Colonic mucosa (tissue), 4 donors: Measurements from ENCODE around the gene PLPPR1. TPM values are rescaled to one million over a fixed set of nuclear protein-coding genes. Genes with fewer than 3 reads are reported as not detected.

ENCODE experiments used
- DNase-seq: peaks from one replicate; pipeline ENCODE4 v3.0.0-alpha.2; 2020
- H3K27ac ChIP-seq: fragments of 200-600 bp; one replicate; pipeline ENCODE4 v1.8.0; 2021
- H3K27me3 ChIP-seq: fragments of 200-600 bp; one replicate; pipeline ENCODE4 v1.8.0; 2021
- H3K36me3 ChIP-seq: fragments of 200-600 bp; one replicate; pipeline ENCODE4 v1.8.0; 2021
- H3K4me1 ChIP-seq: fragments of 200-600 bp; one replicate; pipeline ENCODE4 v1.8.0; 2021; ENCODE audit warnings: mild to moderate bottlenecking
- H3K4me3 ChIP-seq: fragments of 200-600 bp; one replicate; pipeline ENCODE4 v1.8.0; 2021
- H3K9ac ChIP-seq, 2 donors: one replicate each; pipeline ENCODE4 v1.7.0; 2013; ENCODE audit warnings: control low read depth in 2 of 2, low read depth in 2 of 2, low read length in 2 of 2
- H3K9me3 ChIP-seq: fragments of 200-600 bp; one replicate; pipeline ENCODE4 v1.8.0; 2021
- intact Hi-C: fragments of 100-400 bp; cut with DNase I; formaldehyde crosslinking; loops from one replicate; pipeline ENCODE4 v1.14.1; 2022
- total RNA-seq, 2 donors: library from RNA; stranded (reverse); fragmentation: NEBNext Ultra II Directional in 1 of 2; extraction: Animal tissue kit (Norgen Biotek cat#: 25700) in 1 of 2; gene quantifications; one replicate each; pipeline ENCODE4 v1.2.1, GENCODE V29; 2021
- TF ChIP-seq, protein P1 (sequence below): fragments of 200-600 bp; IDR thresholded peaks from one replicate; pipeline ENCODE4 v1.8.0; 2022; ENCODE audit warnings: antibody characterized with exemption, mild to moderate bottlenecking
- donor health status: healthy.
- donor health status: DM: no; HTN: no; CAD: no.
- donor health status: DM: no; HTN: no; CAD: no.

The PLPPR1 gene
- total RNA-seq, 2 donors from 2014 or later, result 0.25 to 0.69 TPM

DNA sequence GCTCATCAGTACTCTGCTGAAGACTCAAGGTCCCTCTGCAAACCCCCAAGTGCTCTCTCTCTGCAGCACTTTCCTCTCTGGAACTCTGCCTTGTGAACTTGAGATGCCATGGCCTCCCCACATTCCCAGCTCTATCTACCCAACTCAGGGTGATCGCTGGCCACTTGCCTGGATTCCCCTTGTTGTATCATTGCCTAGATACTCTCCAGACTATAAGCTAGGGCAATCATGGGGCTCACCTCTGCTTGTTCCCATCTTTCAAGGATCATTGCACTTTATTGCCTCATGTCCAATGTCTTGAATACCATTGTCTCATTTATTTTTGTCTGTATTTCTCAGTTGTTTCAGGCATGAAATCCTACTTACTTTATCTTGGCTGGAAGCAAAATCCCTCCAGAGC is 144.1 kb downstream of the PLPPR1 start:
- DNase-seq, result no peak
- H3K27me3 ChIP-seq, result no peaks in the 10 kb centered on the region
- TF ChIP-seq, protein P1, sequence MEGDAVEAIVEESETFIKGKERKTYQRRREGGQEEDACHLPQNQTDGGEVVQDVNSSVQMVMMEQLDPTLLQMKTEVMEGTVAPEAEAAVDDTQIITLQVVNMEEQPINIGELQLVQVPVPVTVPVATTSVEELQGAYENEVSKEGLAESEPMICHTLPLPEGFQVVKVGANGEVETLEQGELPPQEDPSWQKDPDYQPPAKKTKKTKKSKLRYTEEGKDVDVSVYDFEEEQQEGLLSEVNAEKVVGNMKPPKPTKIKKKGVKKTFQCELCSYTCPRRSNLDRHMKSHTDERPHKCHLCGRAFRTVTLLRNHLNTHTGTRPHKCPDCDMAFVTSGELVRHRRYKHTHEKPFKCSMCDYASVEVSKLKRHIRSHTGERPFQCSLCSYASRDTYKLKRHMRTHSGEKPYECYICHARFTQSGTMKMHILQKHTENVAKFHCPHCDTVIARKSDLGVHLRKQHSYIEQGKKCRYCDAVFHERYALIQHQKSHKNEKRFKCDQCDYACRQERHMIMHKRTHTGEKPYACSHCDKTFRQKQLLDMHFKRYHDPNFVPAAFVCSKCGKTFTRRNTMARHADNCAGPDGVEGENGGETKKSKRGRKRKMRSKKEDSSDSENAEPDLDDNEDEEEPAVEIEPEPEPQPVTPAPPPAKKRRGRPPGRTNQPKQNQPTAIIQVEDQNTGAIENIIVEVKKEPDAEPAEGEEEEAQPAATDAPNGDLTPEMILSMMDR, result no peak
- no peak overlapping the region for H3K9ac ChIP-seq
- no peak overlapping the region for H3K4me3 ChIP-seq
- no peaks in the 10 kb centered on the region for H3K36me3 ChIP-seq
- H3K27ac ChIP-seq, result no peak overlapping the region
- H3K4me1 ChIP-seq, result no peaks in the 10 kb centered on the region
- intact Hi-C loops, result no loop called here
- no peaks in the 10 kb centered on the region for H3K9me3 ChIP-seq

DNA sequence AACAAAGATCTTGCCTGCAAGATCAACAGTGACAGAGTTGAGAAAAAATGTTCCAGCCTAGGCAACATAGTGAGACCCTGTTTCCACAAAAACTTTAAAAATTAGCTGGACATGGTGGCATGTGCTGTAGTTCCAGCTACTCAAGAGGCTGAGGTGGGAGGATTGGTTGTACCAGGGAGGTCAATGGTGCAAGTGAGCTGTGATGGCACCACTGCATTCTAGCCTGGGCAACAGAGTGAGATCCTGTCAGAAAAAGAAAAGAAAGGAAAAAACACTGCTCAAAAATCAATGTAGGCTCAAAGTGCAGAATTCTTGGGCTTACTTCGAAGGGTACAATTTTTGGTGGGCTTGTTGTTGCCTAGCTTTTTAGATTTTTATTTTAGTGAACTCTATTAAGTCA is 145.4 kb downstream of the PLPPR1 start:
- no peaks in the 10 kb centered on the region for H3K27me3 ChIP-seq
- TF ChIP-seq, protein P1, result no peak
- no peaks in the 10 kb centered on the region for H3K9me3 ChIP-seq
- H3K27ac ChIP-seq, result no peak overlapping the region
- intact Hi-C loops, result no loop called here
- H3K4me3 ChIP-seq, result no peak overlapping the region
- H3K36me3 ChIP-seq, result no peaks in the 10 kb centered on the region
- H3K9ac ChIP-seq, result no peak overlapping the region
- H3K4me1 ChIP-seq, result no peaks in the 10 kb centered on the region
- no peak for DNase-seq

DNA sequence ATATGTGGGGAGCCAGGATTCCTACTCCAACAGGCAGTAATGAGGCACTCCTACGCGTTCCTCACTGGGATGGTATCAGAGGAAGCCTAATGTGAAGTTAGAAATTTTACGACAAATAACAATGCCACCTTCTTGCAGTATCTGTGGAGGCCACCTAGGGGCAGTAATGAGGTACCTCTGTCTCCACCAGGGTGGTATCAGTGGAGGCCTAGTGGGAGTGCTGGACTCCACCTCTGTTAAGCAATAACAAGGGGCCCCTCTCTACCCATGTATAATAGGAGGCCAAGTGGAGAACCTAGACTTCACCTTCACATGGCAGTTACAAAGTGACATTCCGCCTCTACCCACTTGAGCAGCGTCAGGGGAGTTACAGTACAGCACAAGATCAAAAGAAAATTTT is 147.9 kb downstream of the PLPPR1 start:
- Histone ChIP-seq H3K4me3 (no peak overlapping the region), H3K27me3 (no peaks in the 10 kb centered on the region), H3K9ac (no peak overlapping the region), H3K27ac (no peak overlapping the region), H3K36me3 (no peaks in the 10 kb centered on the region), H3K9me3 (no peaks in the 10 kb centered on the region), H3K4me1 (no peaks in the 10 kb centered on the region)
- DNase-seq, result no peak
- intact Hi-C loops, result no loop called here
- TF ChIP-seq, protein P1, result no peak

DNA sequence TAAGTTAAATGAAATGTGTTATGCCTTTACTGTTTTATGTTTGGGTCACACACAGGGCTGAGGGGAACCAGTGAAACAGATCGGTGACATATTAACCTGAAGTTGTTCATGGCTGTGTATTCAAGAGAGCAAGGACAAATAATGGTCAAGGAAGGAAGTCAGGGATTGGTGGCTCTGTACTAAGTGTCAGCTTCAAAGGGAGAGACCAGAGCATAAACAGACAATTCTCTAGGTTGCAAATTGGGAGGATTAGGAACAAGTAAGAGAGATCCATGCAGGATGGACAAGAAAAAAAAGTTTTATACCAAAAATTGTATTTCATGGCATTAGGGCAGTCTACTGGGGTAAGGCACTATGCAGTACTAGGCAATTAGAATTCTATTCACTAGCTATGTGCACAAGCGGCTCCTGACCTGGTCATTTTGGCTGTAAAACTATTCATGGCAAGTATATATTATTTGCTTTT is 156.3 kb downstream of the PLPPR1 start:
- H3K4me1 ChIP-seq, result no peaks in the 10 kb centered on the region
- no peaks in the 10 kb centered on the region for H3K9me3 ChIP-seq
- H3K36me3 ChIP-seq, result no peaks in the 10 kb centered on the region
- no peak overlapping the region for H3K27ac ChIP-seq
- no peak for DNase-seq
- no peak overlapping the region for H3K9ac ChIP-seq
- no peaks in the 10 kb centered on the region for H3K27me3 ChIP-seq
- TF ChIP-seq, protein P1, result no peak
- H3K4me3 ChIP-seq, result no peak overlapping the region
- intact Hi-C loops, result no loop called here

DNA sequence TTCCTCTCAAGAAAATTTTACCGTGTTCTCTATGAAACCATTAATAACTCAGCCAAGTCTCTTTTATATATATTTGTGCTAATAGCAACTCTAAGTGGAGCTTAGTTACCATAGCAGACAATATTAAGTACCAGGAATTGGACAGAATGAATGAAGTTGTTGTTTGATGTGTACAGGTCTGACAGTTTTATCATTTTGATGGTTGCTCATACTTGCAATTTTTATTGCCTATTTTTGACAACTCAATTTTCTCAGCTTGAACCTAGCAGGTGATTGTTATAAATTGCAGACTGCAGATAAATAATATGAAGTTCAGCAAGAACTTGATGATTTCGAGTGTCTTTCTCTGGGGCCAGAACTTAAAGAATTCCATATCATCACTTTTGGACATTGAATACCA is 163.2 kb downstream of the PLPPR1 start:
- intact Hi-C loops, result no loop called here
- Histone ChIP-seq H3K27me3 (no peaks in the 10 kb centered on the region), H3K27ac (no peak overlapping the region), H3K9ac (no peak overlapping the region), H3K9me3 (no peaks in the 10 kb centered on the region), H3K4me1 (no peaks in the 10 kb centered on the region), H3K36me3 (no peaks in the 10 kb centered on the region), H3K4me3 (no peak overlapping the region)
- TF ChIP-seq, protein P1, result no peak
- DNase-seq, result no peak

DNA sequence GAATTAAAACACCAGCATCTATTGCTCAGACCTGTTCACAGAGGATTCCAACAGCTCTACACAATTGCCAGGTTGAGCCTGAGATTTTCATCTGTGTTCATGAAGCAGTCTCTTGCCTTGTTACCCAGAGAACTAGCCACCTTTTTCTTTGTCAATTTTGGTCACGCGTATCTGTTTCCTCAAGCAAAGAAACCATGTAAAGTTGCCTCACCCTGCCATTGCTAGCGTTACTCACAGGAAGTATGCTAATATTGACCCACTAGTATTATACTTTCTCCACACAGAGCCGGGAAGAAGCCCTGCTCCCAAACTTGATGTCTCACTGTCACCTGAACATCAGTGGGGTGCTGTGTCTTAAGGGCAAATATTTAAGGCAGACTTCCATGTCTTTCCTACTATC is 168.5 kb downstream of the PLPPR1 start:
- Histone ChIP-seq H3K9ac (no peak overlapping the region), H3K4me1 (no peaks in the 10 kb centered on the region), H3K36me3 (no peaks in the 10 kb centered on the region), H3K27ac (no peak overlapping the region), H3K9me3 (no peaks in the 10 kb centered on the region), H3K4me3 (no peak overlapping the region), H3K27me3 (no peaks in the 10 kb centered on the region)
- TF ChIP-seq, protein P1, result no peak
- intact Hi-C loops, result no loop called here
- no peak for DNase-seq
